ENCODE data around the gene PRSS37. TPM values are rescaled to one million over a fixed set of nuclear protein-coding genes. Genes with fewer than 3 reads are reported as not detected.

Gene PRSS37, protein sequence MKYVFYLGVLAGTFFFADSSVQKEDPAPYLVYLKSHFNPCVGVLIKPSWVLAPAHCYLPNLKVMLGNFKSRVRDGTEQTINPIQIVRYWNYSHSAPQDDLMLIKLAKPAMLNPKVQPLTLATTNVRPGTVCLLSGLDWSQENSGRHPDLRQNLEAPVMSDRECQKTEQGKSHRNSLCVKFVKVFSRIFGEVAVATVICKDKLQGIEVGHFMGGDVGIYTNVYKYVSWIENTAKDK
- total RNA-seq (2012; rRNA removed): not detected in 2 replicates

DNA sequence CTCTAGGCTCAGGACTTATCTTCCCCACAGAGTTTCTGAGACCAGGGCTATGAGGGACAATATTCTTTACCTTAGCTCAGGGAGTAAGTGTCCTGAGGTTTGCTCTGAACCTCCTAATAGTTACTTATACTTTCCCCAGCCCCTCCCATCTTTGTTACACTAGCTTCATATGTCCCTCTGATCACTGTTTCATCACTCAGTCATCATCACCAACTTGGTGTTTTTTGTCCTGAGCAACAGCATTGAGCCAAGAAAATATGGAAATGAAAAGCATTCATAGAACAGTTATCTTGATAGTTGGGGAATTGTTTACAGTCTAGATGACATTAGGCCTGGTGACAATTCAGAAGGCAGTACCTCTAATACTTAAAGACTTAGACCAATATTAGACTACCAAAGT is at the start of gene PRSS37:
TSS of gene PRSS37 (minus strand) at position 101 of the 400 bp plus-strand sequence. CDS start 436 bp downstream, outside the sequence.
- Histone ChIP-seq H3K9me3 (replicated peaks; ENCODE audit: low read length) (no peaks in the 10 kb centered on the region), H3K4me2 (ENCODE audit: low read length) (no peak within 1 kb of the TSS), H3K9ac (ENCODE audit: low read depth, low read length) (no peak within 1 kb of the TSS), H3K4me3 (ENCODE audit: low read length) (no peak within 1 kb of the TSS), H3K27me3 (ENCODE audit: control insufficient read depth, insufficient read depth, low read length) (no peaks in the 10 kb centered on the region), H3K4me1 (ENCODE audit: control insufficient read depth, insufficient read depth, low read length) (no peaks in the 10 kb centered on the region), H3K36me3 (ENCODE audit: insufficient read depth, low read length) (no peaks in the 10 kb centered on the region)

DNA sequence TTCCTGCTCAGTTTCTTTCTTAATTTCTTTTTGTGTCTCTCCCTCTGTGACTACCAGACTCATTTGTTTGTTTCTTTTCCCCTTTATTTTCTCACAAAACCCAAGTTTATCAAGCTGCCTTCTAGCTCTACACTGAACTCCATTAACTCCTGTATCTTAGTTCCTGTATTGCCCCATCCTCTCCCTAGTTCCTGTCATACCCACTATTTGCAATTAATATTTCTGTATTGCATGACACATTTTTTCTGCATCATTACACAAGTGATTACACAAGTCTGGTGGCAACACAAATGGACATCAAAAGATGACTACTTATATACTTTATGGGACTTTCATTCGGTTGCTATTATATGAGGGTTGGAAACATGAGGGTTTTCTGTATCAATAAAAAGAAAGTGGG is 48.0 kb upstream of the PRSS37 start:
- H3K4me1 ChIP-seq (ENCODE audit: control insufficient read depth, insufficient read depth, low read length): no peaks in the 10 kb centered on the region
- H3K9me3 ChIP-seq (replicated peaks; ENCODE audit: low read length): no peaks in the 10 kb centered on the region
- no peak overlapping the region for H3K4me2 ChIP-seq (ENCODE audit: low read length)
- no peaks in the 10 kb centered on the region for H3K36me3 ChIP-seq (ENCODE audit: insufficient read depth, low read length)
- H3K27me3 ChIP-seq (ENCODE audit: control insufficient read depth, insufficient read depth, low read length): no peaks in the 10 kb centered on the region
- no peak overlapping the region for H3K4me3 ChIP-seq (ENCODE audit: low read length)
- no peak overlapping the region for H3K9ac ChIP-seq (ENCODE audit: low read depth, low read length)

DNA sequence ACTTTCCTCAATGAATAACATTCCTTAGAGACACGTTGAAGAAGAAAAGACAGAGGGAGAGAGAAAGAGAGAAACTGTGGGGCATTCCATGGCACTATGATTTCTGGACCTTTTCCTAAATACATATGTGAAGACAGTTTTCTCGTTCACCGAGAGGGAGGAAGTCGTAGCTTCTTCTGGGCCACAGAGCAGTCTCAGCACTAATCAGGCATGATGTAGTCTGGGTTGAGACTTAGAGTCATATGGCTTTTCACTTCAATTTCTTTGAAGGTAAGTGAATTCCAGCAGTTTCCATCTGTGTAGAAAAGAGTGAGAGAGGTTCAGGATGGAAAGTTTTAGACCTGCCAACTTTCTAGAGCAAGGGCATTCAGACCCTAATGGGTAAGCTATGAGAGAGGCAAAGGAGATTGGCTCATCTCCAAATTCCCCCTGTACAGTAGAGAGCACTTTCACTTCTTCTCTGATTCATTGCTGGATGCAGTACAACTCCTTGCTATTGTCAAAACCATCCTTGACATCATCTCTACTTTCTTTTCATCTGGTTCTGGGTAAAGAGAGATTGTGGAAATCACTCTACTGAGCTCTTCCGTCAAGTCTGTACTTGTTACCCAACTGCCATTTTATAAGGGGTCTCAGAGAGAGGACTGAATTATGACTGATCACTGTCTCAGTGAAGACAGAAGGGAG is 43.4 kb upstream of the PRSS37 start:
- Histone ChIP-seq H3K36me3 (ENCODE audit: insufficient read depth, low read length) (no peaks in the 10 kb centered on the region), H3K9me3 (replicated peaks; ENCODE audit: low read length) (no peaks in the 10 kb centered on the region), H3K9ac (ENCODE audit: low read depth, low read length) (no peak overlapping the region), H3K27me3 (ENCODE audit: control insufficient read depth, insufficient read depth, low read length) (no peaks in the 10 kb centered on the region), H3K4me2 (ENCODE audit: low read length) (no peak overlapping the region), H3K4me1 (ENCODE audit: control insufficient read depth, insufficient read depth, low read length) (no peaks in the 10 kb centered on the region), H3K4me3 (ENCODE audit: low read length) (no peak overlapping the region)

DNA sequence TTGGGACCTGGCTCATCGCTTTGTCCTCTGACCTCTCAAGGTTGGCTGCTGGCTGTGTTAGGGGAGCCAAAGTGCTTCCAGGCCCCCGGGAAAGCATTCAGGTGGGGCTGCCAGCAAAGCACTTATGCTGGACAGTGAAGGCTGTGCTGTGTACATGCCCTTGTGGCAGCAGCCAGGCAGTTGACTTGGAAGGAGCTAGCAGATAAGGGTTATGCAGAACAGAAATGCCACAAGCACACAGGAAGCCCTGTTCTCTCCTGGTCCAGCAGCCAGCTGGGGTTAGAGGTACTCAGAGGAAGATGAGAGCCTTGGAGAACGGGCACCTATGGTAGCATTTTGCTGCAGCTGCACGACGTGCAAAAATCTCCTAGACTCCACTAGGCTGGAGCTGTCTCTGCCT is 39.7 kb upstream of the PRSS37 start:
- Histone ChIP-seq H3K4me3 (ENCODE audit: low read length) (no peak overlapping the region), H3K9ac (ENCODE audit: low read depth, low read length) (no peak overlapping the region), H3K27me3 (ENCODE audit: control insufficient read depth, insufficient read depth, low read length) (no peaks in the 10 kb centered on the region), H3K36me3 (ENCODE audit: insufficient read depth, low read length) (no peaks in the 10 kb centered on the region), H3K9me3 (replicated peaks; ENCODE audit: low read length) (no peaks in the 10 kb centered on the region), H3K4me1 (ENCODE audit: control insufficient read depth, insufficient read depth, low read length) (no peaks in the 10 kb centered on the region), H3K4me2 (ENCODE audit: low read length) (no peak overlapping the region)

DNA sequence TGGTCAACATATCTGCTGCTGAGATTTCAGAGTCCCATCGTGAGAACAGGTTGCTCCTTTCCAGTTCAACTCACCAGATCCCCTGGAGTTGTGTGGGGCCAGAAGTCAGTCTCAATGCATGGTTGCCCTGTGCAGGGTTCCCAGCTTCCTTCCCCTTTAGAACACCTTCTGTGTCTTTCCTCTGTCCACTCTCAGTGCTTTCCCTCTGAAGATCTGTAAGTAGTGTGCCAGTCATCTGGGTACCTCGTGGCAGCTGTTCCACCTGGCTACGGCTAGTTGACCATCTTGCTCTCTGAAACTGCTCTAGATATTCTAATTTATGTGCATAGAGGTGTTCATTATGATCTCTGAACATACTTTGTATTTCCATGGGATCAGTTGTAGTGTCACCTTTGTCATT is 36.1 kb upstream of the PRSS37 start:
- no peaks in the 10 kb centered on the region for H3K4me1 ChIP-seq (ENCODE audit: control insufficient read depth, insufficient read depth, low read length)
- no peaks in the 10 kb centered on the region for H3K27me3 ChIP-seq (ENCODE audit: control insufficient read depth, insufficient read depth, low read length)
- H3K36me3 ChIP-seq (ENCODE audit: insufficient read depth, low read length): no peaks in the 10 kb centered on the region
- no peak overlapping the region for H3K4me3 ChIP-seq (ENCODE audit: low read length)
- H3K9me3 ChIP-seq (replicated peaks; ENCODE audit: low read length): no peaks in the 10 kb centered on the region
- H3K9ac ChIP-seq (ENCODE audit: low read depth, low read length): no peak overlapping the region
- no peak overlapping the region for H3K4me2 ChIP-seq (ENCODE audit: low read length)

DNA sequence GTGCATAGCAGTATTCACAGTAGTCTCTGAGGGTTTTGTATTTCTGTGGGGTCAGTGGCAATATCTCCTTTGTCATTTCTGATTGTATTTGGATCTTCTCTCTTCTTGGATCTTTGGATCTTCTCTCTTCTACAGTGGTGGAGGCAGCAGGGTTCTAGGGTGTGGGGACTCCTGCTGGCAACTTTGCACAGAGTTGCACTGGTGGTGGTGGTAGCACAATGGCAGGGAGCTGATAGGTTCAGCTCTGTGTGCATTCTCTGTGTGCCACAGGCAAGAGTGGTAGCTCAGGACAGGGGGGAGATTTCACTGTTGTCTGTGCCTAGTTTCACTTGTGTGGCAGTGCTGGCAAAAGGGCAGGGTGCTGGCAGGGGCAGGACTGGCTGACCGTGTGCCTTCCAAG is 35.1 kb upstream of the PRSS37 start:
- Histone ChIP-seq H3K9ac (ENCODE audit: low read depth, low read length) (no peak overlapping the region), H3K4me1 (ENCODE audit: control insufficient read depth, insufficient read depth, low read length) (no peaks in the 10 kb centered on the region), H3K4me2 (ENCODE audit: low read length) (no peak overlapping the region), H3K36me3 (ENCODE audit: insufficient read depth, low read length) (no peaks in the 10 kb centered on the region), H3K9me3 (replicated peaks; ENCODE audit: low read length) (no peaks in the 10 kb centered on the region), H3K4me3 (ENCODE audit: low read length) (no peak overlapping the region), H3K27me3 (ENCODE audit: control insufficient read depth, insufficient read depth, low read length) (no peaks in the 10 kb centered on the region)

DNA sequence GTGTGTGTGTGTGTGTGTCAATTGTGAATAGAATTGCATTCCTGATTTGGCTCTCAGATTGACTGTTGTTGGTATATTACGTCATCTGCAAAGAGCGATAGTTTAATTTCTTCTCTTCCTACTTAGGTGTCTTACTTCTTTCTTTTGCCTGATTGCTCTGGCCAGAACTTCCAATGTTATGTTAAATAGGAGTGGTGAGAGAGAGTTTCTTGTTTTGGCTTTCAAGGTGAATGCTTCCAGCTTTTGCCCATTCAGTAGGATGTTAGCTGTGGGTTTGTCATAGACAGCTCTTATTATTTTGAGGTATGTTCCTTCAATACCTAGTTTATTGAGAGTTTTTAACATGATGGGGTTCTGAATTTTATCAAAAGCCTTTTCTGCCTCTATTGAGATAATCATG is 34.2 kb upstream of the PRSS37 start:
- Histone ChIP-seq H3K27me3 (ENCODE audit: control insufficient read depth, insufficient read depth, low read length) (no peaks in the 10 kb centered on the region), H3K9ac (ENCODE audit: low read depth, low read length) (no peak overlapping the region), H3K36me3 (ENCODE audit: insufficient read depth, low read length) (no peaks in the 10 kb centered on the region), H3K4me3 (ENCODE audit: low read length) (no peak overlapping the region), H3K4me2 (ENCODE audit: low read length) (no peak overlapping the region), H3K9me3 (replicated peaks; ENCODE audit: low read length) (no peaks in the 10 kb centered on the region), H3K4me1 (ENCODE audit: control insufficient read depth, insufficient read depth, low read length) (no peaks in the 10 kb centered on the region)

DNA sequence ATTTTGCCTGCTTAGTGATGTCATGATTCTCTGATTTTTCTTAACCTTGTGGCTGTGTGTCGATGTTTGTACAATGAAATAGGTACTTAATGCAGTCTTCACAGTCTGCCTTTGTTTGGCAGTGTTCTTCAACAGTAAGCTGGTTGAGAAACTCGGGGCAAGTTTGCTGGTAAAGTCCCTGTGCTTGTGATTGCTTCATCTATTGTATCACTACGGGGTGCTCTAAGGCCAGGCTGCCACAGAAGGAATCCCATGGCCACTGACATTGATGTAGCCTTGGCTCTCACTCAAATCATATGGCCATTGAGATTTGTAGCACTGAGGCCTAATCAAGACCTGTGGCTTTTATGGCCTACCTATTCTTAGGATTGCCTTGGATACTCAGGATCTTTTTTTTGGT is 33.5 kb upstream of the PRSS37 start:
- Histone ChIP-seq H3K4me3 (ENCODE audit: low read length) (no peak overlapping the region), H3K27me3 (ENCODE audit: control insufficient read depth, insufficient read depth, low read length) (no peaks in the 10 kb centered on the region), H3K36me3 (ENCODE audit: insufficient read depth, low read length) (no peaks in the 10 kb centered on the region), H3K9me3 (replicated peaks; ENCODE audit: low read length) (no peaks in the 10 kb centered on the region), H3K4me1 (ENCODE audit: control insufficient read depth, insufficient read depth, low read length) (no peaks in the 10 kb centered on the region), H3K4me2 (ENCODE audit: low read length) (no peak overlapping the region), H3K9ac (ENCODE audit: low read depth, low read length) (no peak overlapping the region)

DNA sequence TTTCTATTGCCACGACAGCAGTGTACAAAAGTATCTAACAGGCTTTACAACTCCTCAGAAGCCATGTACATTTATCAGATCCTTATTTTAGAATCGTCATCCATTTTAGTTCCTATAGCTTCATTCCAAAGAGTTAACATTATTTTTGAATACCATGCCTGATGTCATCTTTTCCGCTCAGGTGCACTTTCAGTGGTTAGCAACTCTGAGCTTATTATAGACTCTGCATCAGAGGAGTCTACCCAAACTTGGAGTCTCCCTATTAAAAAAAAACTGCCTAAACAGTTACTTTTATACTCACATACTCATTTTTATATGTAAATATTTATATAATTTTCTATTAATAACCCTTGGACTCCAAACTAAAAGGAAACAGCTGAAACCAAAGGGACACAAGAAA is 31.6 kb upstream of the PRSS37 start:
- Histone ChIP-seq H3K4me3 (ENCODE audit: low read length) (no peak overlapping the region), H3K9me3 (replicated peaks; ENCODE audit: low read length) (no peaks in the 10 kb centered on the region), H3K9ac (ENCODE audit: low read depth, low read length) (no peak overlapping the region), H3K36me3 (ENCODE audit: insufficient read depth, low read length) (no peaks in the 10 kb centered on the region), H3K4me1 (ENCODE audit: control insufficient read depth, insufficient read depth, low read length) (no peaks in the 10 kb centered on the region), H3K4me2 (ENCODE audit: low read length) (no peak overlapping the region), H3K27me3 (ENCODE audit: control insufficient read depth, insufficient read depth, low read length) (no peaks in the 10 kb centered on the region)

DNA sequence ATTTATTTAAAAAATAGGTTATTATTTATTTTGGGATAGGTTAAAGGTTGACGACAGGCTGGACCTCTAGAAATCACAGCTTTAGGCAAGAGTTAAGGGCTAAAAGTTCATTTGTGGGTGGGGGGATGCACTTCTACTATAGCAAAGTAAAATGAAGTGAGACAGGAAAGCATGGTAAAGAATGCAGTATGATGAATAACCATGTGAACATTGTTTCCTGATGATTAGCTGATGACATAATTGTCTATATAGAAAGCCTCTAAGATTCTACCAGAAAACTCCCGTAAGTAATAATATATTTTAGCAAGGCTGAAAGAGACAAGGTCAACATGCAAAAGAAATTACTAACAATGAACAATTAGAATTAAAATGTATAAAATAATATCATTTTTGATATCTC is 25.7 kb upstream of the PRSS37 start:
- no peak overlapping the region for H3K4me2 ChIP-seq (ENCODE audit: low read length)
- peaks cover 17% of the 10 kb centered on the region for H3K4me1 ChIP-seq (ENCODE audit: control insufficient read depth, insufficient read depth, low read length)
- no peaks in the 10 kb centered on the region for H3K36me3 ChIP-seq (ENCODE audit: insufficient read depth, low read length)
- H3K9me3 ChIP-seq (replicated peaks; ENCODE audit: low read length): no peaks in the 10 kb centered on the region
- no peaks in the 10 kb centered on the region for H3K27me3 ChIP-seq (ENCODE audit: control insufficient read depth, insufficient read depth, low read length)
- H3K4me3 ChIP-seq (ENCODE audit: low read length): no peak overlapping the region
- H3K9ac ChIP-seq (ENCODE audit: low read depth, low read length): no peak overlapping the region

DNA sequence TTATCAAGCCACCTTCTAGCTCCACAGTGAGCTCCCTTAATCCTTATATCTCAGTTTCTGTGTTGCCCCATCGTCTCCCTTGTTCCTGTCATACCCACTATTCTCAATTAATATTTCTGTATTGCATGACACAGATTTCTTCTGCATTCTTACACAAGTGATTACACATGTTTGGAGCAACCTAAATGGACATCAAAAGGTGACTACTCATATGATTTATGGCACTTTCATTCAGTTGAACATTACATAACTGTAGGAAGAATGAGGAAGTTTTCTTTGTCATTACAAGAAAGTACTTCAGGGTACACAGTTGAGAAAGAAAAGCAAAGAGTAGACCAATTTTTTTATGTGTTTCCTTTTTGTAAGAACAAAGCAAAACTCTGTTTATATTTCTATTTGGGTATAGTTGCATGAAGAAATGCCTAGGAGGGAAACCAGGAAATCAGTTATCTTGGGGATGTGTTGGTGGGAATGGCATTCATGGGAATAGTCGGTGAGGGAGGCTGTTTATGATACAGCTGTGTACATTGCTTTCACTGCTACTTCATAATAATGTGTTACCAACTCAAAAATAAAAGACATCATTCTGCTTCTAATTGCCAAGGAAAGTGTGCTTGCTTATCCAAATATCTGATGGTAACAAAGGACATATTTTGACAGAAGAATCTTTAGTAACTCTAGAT is 23.6 kb upstream of the PRSS37 start:
- H3K4me1 ChIP-seq (ENCODE audit: control insufficient read depth, insufficient read depth, low read length): peaks cover 17% of the 10 kb centered on the region
- no peaks in the 10 kb centered on the region for H3K9me3 ChIP-seq (replicated peaks; ENCODE audit: low read length)
- H3K9ac ChIP-seq (ENCODE audit: low read depth, low read length): no peak overlapping the region
- H3K36me3 ChIP-seq (ENCODE audit: insufficient read depth, low read length): no peaks in the 10 kb centered on the region
- H3K4me2 ChIP-seq (ENCODE audit: low read length): peak overlapping the region; percentile 25
- H3K27me3 ChIP-seq (ENCODE audit: control insufficient read depth, insufficient read depth, low read length): no peaks in the 10 kb centered on the region
- no peak overlapping the region for H3K4me3 ChIP-seq (ENCODE audit: low read length)

All from skeletal muscle satellite cell (primary cell).